CD4-positive, alpha-beta T cell (primary cell): ENCODE results near the gene RALGAPA1. TPM values are rescaled to one million over a fixed set of nuclear protein-coding genes. Genes with fewer than 3 reads are reported as not detected.
"Not testable (repeated sequence)": the region's sequence is repeated elsewhere in the genome, so short reads cannot be mapped to it uniquely, and the experiment has no call there.

Experiments used
- ATAC-seq: fragments of 200-7000 bp; cut with Tn5 transposase; one replicate; pipeline ENCODE4 v1.10.0; 2022; ENCODE audit warnings: mild to moderate bottlenecking; ENCODE audit not compliant: poor library complexity
- CTCF ChIA-PET: fragments of 350-600 bp; sonication (Branson Sonifier 250); formaldehyde crosslinking; loops from one replicate; lab custom pipeline; 2021; ENCODE audit warnings: antibody characterized with exemption, inconsistent platforms; lab: Charles Lee
- POLR2A ChIA-PET: fragments of 350-600 bp; sonication (Branson Sonifier 250); formaldehyde crosslinking; loops from one replicate; lab custom pipeline; 2021; ENCODE audit warnings: antibody characterized with exemption, inconsistent platforms; lab: Charles Lee
- DNase-seq, 14 experiments: peaks; one replicate each; pipeline ENCODE4 v3.0.0-alpha.2; 2013 to 2020; ENCODE audit warnings: mixed read lengths in 2 of 14
- H3K27ac ChIP-seq, 2 donors: one replicate each; pipeline versions ENCODE4 v1.5.1 to v1.7.0; 2013; ENCODE audit warnings: low read length in 2 of 2, low read depth in 1 of 2, mild to moderate bottlenecking in 1 of 2
- H3K27me3 ChIP-seq, 2 experiments: 1 replicate in 1 of 2; 2 replicates in 1 of 2; pipeline versions ENCODE4 v1.6.1 to v1.7.0; 2013; ENCODE audit warnings: low read length in 2 of 2, control low read depth in 1 of 2, mild to moderate bottlenecking in 1 of 2, moderate library complexity in 1 of 2; ENCODE audit not compliant: insufficient read depth in 2 of 2, control insufficient read depth in 1 of 2
- H3K36me3 ChIP-seq: one replicate; pipeline ENCODE4 v1.6.1; 2013; ENCODE audit warnings: low read length, control low read depth; ENCODE audit not compliant: insufficient read depth
- H3K4me1 ChIP-seq: one replicate; pipeline ENCODE4 v1.6.1; 2013; ENCODE audit warnings: low read length, control low read depth; ENCODE audit not compliant: insufficient read depth
- H3K4me3 ChIP-seq: one replicate; pipeline ENCODE4 v1.5.1; 2013; ENCODE audit warnings: mild to moderate bottlenecking, low read length, moderate library complexity
- H3K9me3 ChIP-seq, 2 experiments: 1 replicate in 1 of 2; 2 replicates in 1 of 2; pipeline versions ENCODE4 v1.6.1 to v1.7.0; 2013; ENCODE audit warnings: low read length in 2 of 2, mild to moderate bottlenecking in 2 of 2, control low read depth in 1 of 2, moderate library complexity in 1 of 2; ENCODE audit not compliant: control insufficient read depth in 1 of 2, insufficient read depth in 1 of 2
- H3K27ac Mint-ChIP-seq: one replicate; pipeline ENCODE4 v1.8.0; 2020; ENCODE audit warnings: mixed read lengths
- H3K27me3 Mint-ChIP-seq: one replicate; pipeline ENCODE4 v1.8.0; 2021; ENCODE audit warnings: mixed read lengths
- H3K36me3 Mint-ChIP-seq: one replicate; pipeline ENCODE4 v1.8.0; 2021; ENCODE audit warnings: low read depth, mixed read lengths
- H3K4me1 Mint-ChIP-seq: one replicate; pipeline ENCODE4 v1.8.0; 2021; ENCODE audit warnings: low read depth, mixed read lengths
- H3K4me3 Mint-ChIP-seq: one replicate; pipeline ENCODE4 v1.8.0; 2020; ENCODE audit warnings: mild to moderate bottlenecking, mixed read lengths
- H3K9me3 Mint-ChIP-seq: one replicate; pipeline ENCODE4 v1.8.0; 2020; ENCODE audit warnings: mixed read lengths
- intact Hi-C, 2 experiments: fragments of 100-400 bp; cut with DNase I in 1 of 2; cut with micrococcal nuclease in 1 of 2; formaldehyde crosslinking; loops; one replicate each; pipeline versions ENCODE4 v1.15.1 to v1.9.0; 2023 to 2025; cut with DNase I, micrococcal nuclease
- total RNA-seq, 174 experiments: library from RNA in 2 of 174; stranded (reverse) in 2 of 174; gene quantifications; one replicate each; pipeline ENCODE4 v1.2.3 and lab custom pipeline; 2021 to 2026
- TF ChIP-seq, protein P1 (sequence below): fragments of 200-600 bp; IDR thresholded peaks from one replicate; pipeline ENCODE4 v1.8.0; 2022; ENCODE audit warnings: antibody characterized with exemption, mild to moderate bottlenecking

The RALGAPA1 gene
- total RNA-seq, 2 experiments from 2014 or later = 72.0 to 75.5 TPM

DNA sequence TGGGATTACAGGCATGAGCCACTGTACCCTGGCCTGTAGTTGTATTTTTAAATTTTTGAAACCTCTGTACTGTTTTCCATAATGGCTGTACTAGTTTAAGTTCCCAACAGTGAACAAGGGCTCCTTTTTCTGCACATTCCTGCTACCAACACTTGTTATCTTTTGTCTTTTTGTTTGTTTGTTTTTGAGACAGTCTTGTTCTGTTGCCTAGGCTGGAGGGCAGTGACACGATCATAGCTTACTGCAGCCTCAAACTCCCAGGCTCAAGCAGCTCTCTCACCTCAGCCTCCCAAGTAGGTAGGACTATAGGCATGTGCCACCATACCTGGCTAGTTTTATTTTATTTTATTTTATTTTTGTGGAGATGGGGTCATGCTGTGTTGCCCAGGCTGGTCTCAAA, 40.0 kb upstream of the RALGAPA1 start:
- no peak overlapping the region for H3K27ac Mint-ChIP-seq
- TF ChIP-seq, protein P1, sequence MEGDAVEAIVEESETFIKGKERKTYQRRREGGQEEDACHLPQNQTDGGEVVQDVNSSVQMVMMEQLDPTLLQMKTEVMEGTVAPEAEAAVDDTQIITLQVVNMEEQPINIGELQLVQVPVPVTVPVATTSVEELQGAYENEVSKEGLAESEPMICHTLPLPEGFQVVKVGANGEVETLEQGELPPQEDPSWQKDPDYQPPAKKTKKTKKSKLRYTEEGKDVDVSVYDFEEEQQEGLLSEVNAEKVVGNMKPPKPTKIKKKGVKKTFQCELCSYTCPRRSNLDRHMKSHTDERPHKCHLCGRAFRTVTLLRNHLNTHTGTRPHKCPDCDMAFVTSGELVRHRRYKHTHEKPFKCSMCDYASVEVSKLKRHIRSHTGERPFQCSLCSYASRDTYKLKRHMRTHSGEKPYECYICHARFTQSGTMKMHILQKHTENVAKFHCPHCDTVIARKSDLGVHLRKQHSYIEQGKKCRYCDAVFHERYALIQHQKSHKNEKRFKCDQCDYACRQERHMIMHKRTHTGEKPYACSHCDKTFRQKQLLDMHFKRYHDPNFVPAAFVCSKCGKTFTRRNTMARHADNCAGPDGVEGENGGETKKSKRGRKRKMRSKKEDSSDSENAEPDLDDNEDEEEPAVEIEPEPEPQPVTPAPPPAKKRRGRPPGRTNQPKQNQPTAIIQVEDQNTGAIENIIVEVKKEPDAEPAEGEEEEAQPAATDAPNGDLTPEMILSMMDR = no peak
- no peaks in the 10 kb centered on the region for H3K27me3 ChIP-seq
- CTCF ChIA-PET = no interaction called here
- H3K4me1 ChIP-seq = no peaks in the 10 kb centered on the region
- H3K27ac ChIP-seq = no peak overlapping the region
- no peaks in the 10 kb centered on the region for H3K9me3 ChIP-seq
- peaks cover 14% of the 10 kb centered on the region for H3K36me3 ChIP-seq
- no peak for DNase-seq
- H3K9me3 Mint-ChIP-seq = no peaks in the 10 kb centered on the region
- POLR2A ChIA-PET = no interaction called here
- peaks cover 83% of the 10 kb centered on the region for H3K36me3 Mint-ChIP-seq
- no peak overlapping the region for H3K4me3 Mint-ChIP-seq
- H3K4me3 ChIP-seq = no peak overlapping the region
- intact Hi-C loops = no loop called here
- H3K27me3 Mint-ChIP-seq = no peaks in the 10 kb centered on the region
- H3K4me1 Mint-ChIP-seq = no peaks in the 10 kb centered on the region
- no peak for ATAC-seq

DNA sequence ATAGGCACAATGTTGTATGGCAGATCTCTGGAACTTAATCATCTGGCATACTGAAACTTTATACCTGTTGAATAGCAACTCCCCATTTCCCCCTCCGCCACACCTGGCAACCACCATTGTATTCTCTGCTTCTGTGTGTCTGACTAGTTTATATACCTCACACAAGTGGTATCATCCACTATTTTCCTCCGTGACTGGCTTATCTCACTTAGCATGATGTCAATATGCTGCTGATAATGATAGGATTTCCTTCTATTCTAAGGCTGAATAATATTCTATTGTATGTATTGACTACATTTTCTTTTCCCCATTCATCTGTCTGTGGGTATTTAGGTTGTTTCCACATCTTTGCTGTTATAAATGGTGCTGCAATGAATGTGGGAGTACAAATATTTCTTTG, 38.5 kb upstream of the RALGAPA1 start:
- Mint-ChIP-seq H3K9me3 (peaks cover 3% of the 10 kb centered on the region), H3K27me3 (no peaks in the 10 kb centered on the region), H3K4me1 (no peaks in the 10 kb centered on the region), H3K4me3 (no peak overlapping the region), H3K36me3 (peaks cover 96% of the 10 kb centered on the region), H3K27ac (no peak overlapping the region)
- Histone ChIP-seq H3K4me3 (no peak overlapping the region), H3K4me1 (no peaks in the 10 kb centered on the region), H3K36me3 (peaks cover 18% of the 10 kb centered on the region), H3K9me3 (no peaks in the 10 kb centered on the region), H3K27ac (no peak overlapping the region), H3K27me3 (no peaks in the 10 kb centered on the region)
- intact Hi-C loops = no loop called here
- CTCF ChIA-PET = no interaction called here
- POLR2A ChIA-PET = no interaction called here
- TF ChIP-seq, protein P1 = no peak
- no peak for DNase-seq
- ATAC-seq = no peak

DNA sequence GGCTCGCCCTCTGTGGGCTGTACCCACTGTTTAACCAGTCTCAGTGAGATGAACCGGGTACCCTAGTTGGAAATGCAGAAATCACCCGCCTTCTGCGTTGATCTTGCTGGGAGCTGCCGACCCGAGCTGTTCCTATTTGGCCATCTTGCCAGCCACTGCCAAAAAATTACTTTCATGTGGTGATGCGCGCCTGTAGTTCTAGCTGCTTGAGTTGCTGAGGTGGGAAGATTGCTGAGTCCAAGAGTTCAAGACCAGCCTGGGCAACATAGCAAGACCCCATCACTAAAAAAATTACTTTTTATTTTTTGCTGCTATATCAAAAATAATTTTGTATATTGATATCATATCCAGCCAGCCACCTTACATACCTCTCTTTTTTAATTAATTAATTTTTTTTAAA, 35.4 kb upstream of the RALGAPA1 start:
- no peaks in the 10 kb centered on the region for H3K27me3 Mint-ChIP-seq
- no peak overlapping the region for H3K27ac ChIP-seq
- DNase-seq = no peak
- no peaks in the 10 kb centered on the region for H3K4me1 Mint-ChIP-seq
- no peak overlapping the region for H3K4me3 ChIP-seq
- no peak for ATAC-seq
- H3K9me3 Mint-ChIP-seq = peaks cover 13% of the 10 kb centered on the region
- H3K36me3 ChIP-seq = peaks cover 20% of the 10 kb centered on the region
- POLR2A ChIA-PET = no interaction called here
- CTCF ChIA-PET = no interaction called here
- H3K27me3 ChIP-seq = no peaks in the 10 kb centered on the region
- peaks cover 97% of the 10 kb centered on the region for H3K36me3 Mint-ChIP-seq
- intact Hi-C loops = no loop called here
- peaks cover 3 to 5% of the 10 kb centered on the region in 2 experiments for H3K9me3 ChIP-seq
- no peak overlapping the region for H3K27ac Mint-ChIP-seq
- H3K4me3 Mint-ChIP-seq = no peak overlapping the region
- H3K4me1 ChIP-seq = no peaks in the 10 kb centered on the region
- TF ChIP-seq, protein P1 = no peak

- CTCF ChIA-PET, DNase-seq, POLR2A ChIA-PET, H3K4me1 Mint-ChIP-seq, ATAC-seq, H3K27ac ChIP-seq, H3K4me3 Mint-ChIP-seq, H3K27me3 ChIP-seq, H3K4me3 ChIP-seq, intact Hi-C loops, H3K27ac Mint-ChIP-seq, H3K4me1 ChIP-seq, H3K27me3 Mint-ChIP-seq, H3K9me3 ChIP-seq: not testable (repeated sequence)
- Mint-ChIP-seq H3K36me3 (peaks cover 97% of the 10 kb centered on the region), H3K9me3 (peaks cover 18% of the 10 kb centered on the region)
- H3K36me3 ChIP-seq = peaks cover 17% of the 10 kb centered on the region
Measured at GRCh38 chr14:35842245-35842644, 33.1 kb upstream of the RALGAPA1 start.

- DNase-seq, ATAC-seq, H3K27me3 Mint-ChIP-seq, H3K4me1 Mint-ChIP-seq, intact Hi-C loops, H3K27me3 ChIP-seq, H3K27ac Mint-ChIP-seq, H3K4me3 ChIP-seq, CTCF ChIA-PET, H3K4me1 ChIP-seq, H3K9me3 ChIP-seq, H3K27ac ChIP-seq, POLR2A ChIA-PET, H3K4me3 Mint-ChIP-seq: not testable (repeated sequence)
- H3K36me3 Mint-ChIP-seq = peaks cover 98% of the 10 kb centered on the region
- peaks cover 18% of the 10 kb centered on the region for H3K9me3 Mint-ChIP-seq
- peaks cover 17% of the 10 kb centered on the region for H3K36me3 ChIP-seq
Measured at GRCh38 chr14:35841704-35842103, 32.6 kb upstream of the RALGAPA1 start.
